Gastroesophageal sphincter (tissue), 3 donors: ENCODE results near the gene PRRX1.

ENCODE experiments used
- EP300 ChIP-seq: sonication (generic); formaldehyde crosslinking; IDR thresholded peaks from one replicate; pipeline ENCODE4 v1.6.1; 2017; ENCODE audit warnings: antibody characterized with exemption, mild to moderate bottlenecking
- TF ChIP-seq, protein P1 (sequence below), 4 experiments: fragments of 200-600 bp in 2 of 4; fragments of 450-650 bp in 2 of 4; sonication (generic) in 1 of 4; IDR thresholded peaks; one replicate each; pipeline ENCODE4 v1.5.1; 2017 to 2019; ENCODE audit warnings: antibody characterized with exemption in 4 of 4, mild to moderate bottlenecking in 2 of 4, moderate library complexity in 2 of 4

DNA sequence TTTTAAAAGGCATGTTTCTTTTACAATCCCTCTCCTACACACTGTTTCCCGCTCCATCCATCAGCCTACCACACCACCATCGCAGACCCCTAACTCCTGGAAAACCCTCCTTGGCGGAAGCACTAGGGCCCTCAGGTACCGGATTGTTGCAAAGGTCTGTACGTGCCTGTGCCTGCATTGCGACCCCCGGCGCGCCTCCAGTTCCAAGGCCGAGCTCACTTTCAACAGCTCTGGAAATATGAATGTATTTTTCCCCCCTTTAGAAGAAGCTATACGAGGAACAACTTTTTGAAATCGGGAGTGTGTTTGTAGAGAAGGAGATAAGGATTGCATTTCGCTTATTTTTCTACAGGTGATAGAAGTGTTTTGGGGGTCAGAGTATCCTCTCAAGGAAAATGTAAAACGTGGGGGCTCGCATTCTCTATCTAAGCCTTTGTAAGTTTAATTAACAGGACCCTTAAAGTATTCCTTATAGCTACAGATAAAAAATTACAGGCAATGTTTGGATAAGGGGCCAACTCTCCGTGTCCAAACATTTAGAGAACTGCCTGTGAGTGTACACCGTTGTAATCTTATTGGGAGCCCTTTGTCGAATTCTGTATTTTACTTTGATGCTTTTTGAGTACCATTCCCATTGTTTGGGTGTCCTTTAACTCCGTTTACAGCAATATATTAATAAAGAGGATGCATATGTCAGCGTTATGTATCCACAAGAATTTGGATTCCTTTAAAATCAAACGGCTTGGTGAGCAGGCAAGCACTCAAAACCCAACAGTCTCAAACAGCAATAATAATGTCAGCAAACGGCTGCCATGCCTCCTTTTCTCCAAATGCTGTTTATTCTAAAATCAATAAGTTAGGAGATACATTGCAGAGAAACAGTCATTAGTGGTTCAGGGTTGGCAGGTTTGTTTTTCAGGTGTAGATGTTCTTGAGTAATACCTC, 5.9 kb downstream of the PRRX1 start:
- TF ChIP-seq, protein P1, sequence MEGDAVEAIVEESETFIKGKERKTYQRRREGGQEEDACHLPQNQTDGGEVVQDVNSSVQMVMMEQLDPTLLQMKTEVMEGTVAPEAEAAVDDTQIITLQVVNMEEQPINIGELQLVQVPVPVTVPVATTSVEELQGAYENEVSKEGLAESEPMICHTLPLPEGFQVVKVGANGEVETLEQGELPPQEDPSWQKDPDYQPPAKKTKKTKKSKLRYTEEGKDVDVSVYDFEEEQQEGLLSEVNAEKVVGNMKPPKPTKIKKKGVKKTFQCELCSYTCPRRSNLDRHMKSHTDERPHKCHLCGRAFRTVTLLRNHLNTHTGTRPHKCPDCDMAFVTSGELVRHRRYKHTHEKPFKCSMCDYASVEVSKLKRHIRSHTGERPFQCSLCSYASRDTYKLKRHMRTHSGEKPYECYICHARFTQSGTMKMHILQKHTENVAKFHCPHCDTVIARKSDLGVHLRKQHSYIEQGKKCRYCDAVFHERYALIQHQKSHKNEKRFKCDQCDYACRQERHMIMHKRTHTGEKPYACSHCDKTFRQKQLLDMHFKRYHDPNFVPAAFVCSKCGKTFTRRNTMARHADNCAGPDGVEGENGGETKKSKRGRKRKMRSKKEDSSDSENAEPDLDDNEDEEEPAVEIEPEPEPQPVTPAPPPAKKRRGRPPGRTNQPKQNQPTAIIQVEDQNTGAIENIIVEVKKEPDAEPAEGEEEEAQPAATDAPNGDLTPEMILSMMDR (IDR thresholded peaks at IDR 0.05) = no peak
- TF ChIP-seq EP300 = no peak
